K562 (cell line): ENCODE measurements around the gene ATP10B. TPM values are rescaled to one million over a fixed set of nuclear protein-coding genes. Genes with fewer than 3 reads are reported as not detected.

Experiments used
- ATAC-seq: fragments of 200-7000 bp; cut with Tn5 transposase; 3 replicates; pipeline ENCODE4 v1.9.1; 2020; ENCODE audit warnings: moderate library complexity
- BruUV-seq: library from RNA; stranded (reverse); fragments of 400-500 nt; replicated peaks from 2 replicates; lab custom pipeline; 2021; lab: Mats Ljungman, UMichigan
- CTCF ChIA-PET: fragments of 300-600 bp; formaldehyde crosslinking; extraction: SDS; loops from one replicate; lab custom pipeline; 2021; ENCODE audit warnings: low intra/inter-chr PET ratio; lab: Yijun Ruan, JAX
- POLR2A ChIA-PET: fragments of 300-600, 350-650 bp; sonication (Branson Sonifier 250); formaldehyde crosslinking; extraction: SDS; loops from one replicate; lab custom pipeline; 2021; ENCODE audit warnings: antibody characterized with exemption, inconsistent platforms; lab: Yijun Ruan, JAX
- DNase-seq, 4 experiments: peaks; one replicate each; pipeline versions ENCODE4 v3.0.0 to v3.0.0-alpha.2; 2011 to 2018; ENCODE audit warnings: low spot score in 3 of 4, mixed read lengths in 3 of 4; ENCODE audit errors: extremely low read depth in 1 of 4
- FAIRE-seq: peaks from 2 replicates; lab custom pipeline; 2011; peaks lifted over from hg19 to GRCh38; lab: Jason Lieb, UNC
- H2AFZ ChIP-seq: 2 replicates; pipeline ENCODE4 v1.6.0; 2011; ENCODE audit warnings: low read depth, low read length, control low read depth, inconsistent platforms
- H3K27ac ChIP-seq: fragments of 200-600 bp; 3 replicates; pipeline ENCODE4 v1.8.0; 2011; ENCODE audit warnings: low read depth, mild to moderate bottlenecking, control low read depth, inconsistent platforms, low read length, moderate library complexity, mixed read lengths; ENCODE audit errors: extremely low read depth
- H3K27me3 ChIP-seq, 2 experiments: fragments of 300-600 bp in 1 of 2; 2 replicates in 1 of 2; 3 replicates in 1 of 2; pipeline versions ENCODE4 v1.6.0 to v1.8.0; 2011; ENCODE audit warnings: inconsistent platforms in 2 of 2, low read length in 2 of 2, mild to moderate bottlenecking in 1 of 2, mixed read lengths in 1 of 2, moderate library complexity in 1 of 2; ENCODE audit not compliant: control insufficient read depth in 2 of 2, insufficient read depth in 2 of 2
- H3K36me3 ChIP-seq: fragments of 300-600 bp; 3 replicates; pipeline ENCODE4 v1.8.0; 2011; ENCODE audit warnings: mild to moderate bottlenecking, low read length, inconsistent platforms; ENCODE audit not compliant: control insufficient read depth, insufficient read depth
- H3K4me1 ChIP-seq, 2 experiments: fragments of 200-600 bp in 1 of 2; replicated peaks in 1 of 2; 2 replicates in 1 of 2; 3 replicates in 1 of 2; pipeline versions ENCODE4 v1.5.1 to v1.8.0; 2011; ENCODE audit warnings: inconsistent platforms in 2 of 2, low read length in 2 of 2, mild to moderate bottlenecking in 1 of 2, mixed read lengths in 1 of 2, moderate library complexity in 1 of 2; ENCODE audit not compliant: control insufficient read depth in 2 of 2, insufficient read depth in 2 of 2
- H3K4me2 ChIP-seq: 2 replicates; pipeline ENCODE4 v1.6.1; 2011; ENCODE audit warnings: low read length, control low read depth, inconsistent platforms, mixed read lengths; ENCODE audit not compliant: insufficient read depth
- H3K4me3 ChIP-seq: fragments of 200-600 bp; sonication (generic), shearing (Covaris generic); 2 replicates; pipeline ENCODE4 v1.5.1; 2016; ENCODE audit warnings: control low read depth, inconsistent platforms
- H3K79me2 ChIP-seq: fragments of 200-600 bp; 3 replicates; pipeline ENCODE4 v1.8.0; 2011; ENCODE audit warnings: low read length, inconsistent platforms; ENCODE audit not compliant: control insufficient read depth, insufficient read depth
- H3K9ac ChIP-seq, 2 experiments: 2 replicates each; pipeline versions ENCODE4 v1.6.0 to v1.6.1; 2011; ENCODE audit warnings: low read depth in 2 of 2, low read length in 2 of 2, control low read depth in 1 of 2, inconsistent platforms in 1 of 2, mild to moderate bottlenecking in 1 of 2, mixed read lengths in 1 of 2; ENCODE audit not compliant: insufficient read depth in 1 of 2
- H3K9me1 ChIP-seq: one replicate; pipeline ENCODE4 v1.6.0; 2011; ENCODE audit warnings: inconsistent platforms, mild to moderate bottlenecking, low read length, moderate library complexity; ENCODE audit not compliant: control insufficient read depth, insufficient read depth
- H3K9me3 ChIP-seq: replicated peaks from 2 replicates; pipeline ENCODE4 v1.5.1; 2011; ENCODE audit warnings: low read depth, low read length, inconsistent platforms; ENCODE audit not compliant: control insufficient read depth, insufficient read depth
- H4K20me1 ChIP-seq: replicated peaks from 2 replicates; pipeline ENCODE4 v1.6.1; 2011; ENCODE audit warnings: low read length, inconsistent platforms, mixed read lengths; ENCODE audit not compliant: control insufficient read depth, insufficient read depth
- ARNT ChIP-seq, 2 experiments: fragments of 450-650 bp; IDR thresholded peaks; 2 replicates each; pipeline ENCODE4 v1.6.1; 2016; ENCODE audit warnings: mild to moderate bottlenecking in 1 of 2
- ATF7 ChIP-seq: fragments of 450-650 bp; IDR thresholded peaks from 2 replicates; pipeline ENCODE4 v1.7.1; 2014; ENCODE audit warnings: mild to moderate bottlenecking, moderate library complexity
- CEBPB ChIP-seq: fragments of 450-650 bp; IDR thresholded peaks from 2 replicates; pipeline ENCODE4 v1.6.1; 2016; ENCODE audit warnings: missing genetic modification characterization, missing compliant biosample characterization
- CREB1 ChIP-seq, 2 experiments: sonication (generic) in 1 of 2; formaldehyde crosslinking in 1 of 2; IDR thresholded peaks; 2 replicates each; pipeline versions ENCODE4 v1.6.1 to v1.8.0; 2012 to 2022; ENCODE audit warnings: inconsistent platforms in 1 of 2, mild to moderate bottlenecking in 1 of 2, missing genetic modification reagents in 1 of 2, moderate library complexity in 1 of 2
- IFI16 ChIP-seq: fragments of 250-450 bp; sonication (Bioruptor Pico); IDR thresholded peaks from 2 replicates; pipeline ENCODE4 v2.1.2; 2022; ENCODE audit warnings: mild to moderate bottlenecking, inconsistent platforms
- NBN ChIP-seq: fragments of 450-650 bp; IDR thresholded peaks from 2 replicates; pipeline ENCODE4 v1.6.1; 2016; ENCODE audit warnings: low read depth, mild to moderate bottlenecking
- PTBP1 ChIP-seq: fragments of 200-400 bp; formaldehyde crosslinking; IDR thresholded peaks from 2 replicates; pipeline ENCODE4 v1.6.1; 2017; ENCODE audit warnings: low read depth, low read length
- SMARCB1 ChIP-seq: IDR thresholded peaks from 2 replicates; pipeline ENCODE4 v1.6.1; 2011; ENCODE audit warnings: improper control_type of control experiment, low read depth; ENCODE audit not compliant: insufficient read length
- SOX6 ChIP-seq: fragments of 450-650 bp; IDR thresholded peaks from 2 replicates; pipeline ENCODE4 v1.6.1; 2014; ENCODE audit warnings: mild to moderate bottlenecking
- THRAP3 ChIP-seq: fragments of 450-650 bp; IDR thresholded peaks from 2 replicates; pipeline ENCODE4 v1.6.1; 2016; ENCODE audit warnings: mild to moderate bottlenecking, inconsistent platforms, borderline replicate concordance
- WGBS: fragments of 100-300 bp; shearing (Covaris generic); methylation state at CpG from one replicate; pipeline ENCODE4 v1.1.6; 2016; ENCODE audit warnings: low coverage, mixed read lengths; ENCODE audit not compliant: insufficient coverage; ENCODE audit errors: missing lambda C conversion rate; 5-methylcytosine and 5-hydroxymethylcytosine counted together
- in situ Hi-C: fragments of 300-500 bp; cut with MboI; formaldehyde crosslinking; loops from 4 replicates; pipeline ENCODE4 v1.15.0; 2018; ENCODE audit warnings: inconsistent platforms, mixed read lengths
- intact Hi-C: fragments of 100-400 bp; cut with micrococcal nuclease; formaldehyde crosslinking; loops from 2 replicates; pipeline ENCODE4 v1.14.2; 2022
- polyA plus RNA-seq, 8 experiments: library from polyadenylated mRNA; depleted of rRNA in 4 of 8; stranded (reverse) in 5 of 8; unstranded in 3 of 8; fragments of >200 nt; fragmentation: Nextera tagmentation in 2 of 8; fragmentation: Illumina TruSeq in 1 of 8; extraction: Ambion mirVana in 2 of 8; extraction: Trizol in 1 of 8; gene quantifications; 2 replicates each; pipeline versions ENCODE4 v1.2.1 to v1.2.3, GENCODE V29; 2011 to 2014; ENCODE audit warnings: inconsistent platforms in 1 of 8, missing spikeins in 1 of 8
- total RNA-seq, 7 experiments: library from RNA; depleted of rRNA in 6 of 7; stranded (reverse); fragments of >200 nt in 6 of 7; fragmentation: Illumina TruSeq in 2 of 7; extraction: Trizol in 2 of 7; gene quantifications; 2 replicates each; pipeline versions ENCODE4 v1.2.1 to v1.2.3, GENCODE V29; 2011 to 2021; ENCODE audit warnings: low replicate concordance in 1 of 7
- TF ChIP-seq, protein P1 (sequence below): fragments of 450-650 bp; IDR thresholded peaks from 2 replicates; pipeline ENCODE4 v1.6.1; 2017; ENCODE audit warnings: antibody characterized with exemption
- TF ChIP-seq, protein P2 (sequence below): sonication (generic); formaldehyde crosslinking; IDR thresholded peaks from 2 replicates; pipeline ENCODE4 v1.8.0; 2022; ENCODE audit warnings: missing genetic modification reagents, mild to moderate bottlenecking, borderline replicate concordance
- TF ChIP-seq, protein P3 (sequence below): IDR thresholded peaks from 3 replicates; pipeline ENCODE4 v1.6.1; 2011; ENCODE audit warnings: borderline replicate concordance, mild to moderate bottlenecking, moderate library complexity; ENCODE audit not compliant: insufficient read length; ENCODE audit errors: extremely low read depth
- TF ChIP-seq, protein P4 (sequence below): fragments of 250-450 bp; sonication (Bioruptor Pico); IDR thresholded peaks from 2 replicates; pipeline ENCODE4 v1.8.0; 2021; ENCODE audit warnings: borderline replicate concordance, mild to moderate bottlenecking, moderate library complexity; ENCODE audit not compliant: poor library complexity, severe bottlenecking

Gene ATP10B
- total and polyA plus RNA-seq, 9 of the 15 experiments (the other 6 are each of a cell fraction or from before 2014, with no cell fraction given): 0.04 TPM; not detected in 8

DNA sequence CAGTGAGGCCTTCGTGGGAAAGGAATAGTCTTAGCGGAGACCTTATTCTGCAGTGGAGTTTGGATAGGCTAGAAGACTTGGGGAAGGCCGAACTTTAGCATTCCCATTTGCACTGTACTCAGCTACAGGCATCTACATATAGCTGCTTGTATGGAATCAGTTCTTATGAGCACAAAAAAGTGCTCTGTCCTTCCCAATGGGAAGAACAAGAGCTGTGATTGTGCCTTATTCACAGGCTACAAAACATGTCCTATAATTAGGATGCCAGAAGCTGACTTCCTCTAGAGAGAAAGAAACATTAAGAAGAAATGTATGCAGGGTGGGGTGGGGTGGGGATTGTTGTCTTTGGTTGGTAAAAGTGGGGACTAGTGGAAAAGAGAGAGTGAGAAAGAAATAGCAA lies 154.7 kb downstream of the ATP10B start (continued):
- no peak for TF ChIP-seq ATF7
- TF ChIP-seq PTBP1: no peak
- TF ChIP-seq THRAP3: no peak
- TF ChIP-seq ARNT (IDR thresholded peaks at IDR 0.05): no peak
- no peak for TF ChIP-seq SMARCB1

DNA sequence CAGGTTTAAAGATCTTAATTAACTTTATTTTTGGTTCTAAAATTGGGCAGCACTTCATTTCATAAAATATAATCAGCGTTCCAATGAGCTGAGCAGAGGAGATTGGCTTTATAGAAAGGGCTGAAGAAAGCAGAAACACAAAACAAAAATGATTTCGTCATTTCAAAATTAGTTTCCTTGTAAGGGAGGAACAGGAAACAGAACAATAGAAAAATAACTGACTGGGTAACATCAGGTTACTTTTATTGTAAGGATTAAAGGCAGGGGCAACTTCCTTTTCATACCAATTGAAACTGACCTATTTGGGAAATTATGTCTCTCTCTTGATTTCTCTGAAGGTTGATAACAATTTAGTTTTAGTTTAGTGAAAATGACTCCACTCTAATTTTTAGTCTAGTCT lies 157.1 kb downstream of the ATP10B start:
- in situ Hi-C loops: no loop called here
- Histone ChIP-seq H3K9me1 (no peaks in the 10 kb centered on the region), H3K36me3 (no peaks in the 10 kb centered on the region), H3K27me3 (no peaks in the 10 kb centered on the region), H3K4me1 (no peaks in the 10 kb centered on the region), H2AFZ (no peak overlapping the region), H3K9ac (no peak overlapping the region), H3K27ac (no peak overlapping the region), H3K4me2 (no peak overlapping the region), H3K79me2 (no peaks in the 10 kb centered on the region), H3K4me3 (no peak overlapping the region), H3K9me3 (no peaks in the 10 kb centered on the region), H4K20me1 (no peaks in the 10 kb centered on the region)
- ChIA-PET POLR2A (no interaction called here), CTCF (no interaction called here)
- 0% methylated on average over 2 of the region's 2 CpGs for WGBS
- no peak for FAIRE-seq
- DNase-seq: no peak
- intact Hi-C loops: no loop called here
- BruUV-seq: no TSS peak
- ATAC-seq: no peak
- TF ChIP-seq, protein P1, sequence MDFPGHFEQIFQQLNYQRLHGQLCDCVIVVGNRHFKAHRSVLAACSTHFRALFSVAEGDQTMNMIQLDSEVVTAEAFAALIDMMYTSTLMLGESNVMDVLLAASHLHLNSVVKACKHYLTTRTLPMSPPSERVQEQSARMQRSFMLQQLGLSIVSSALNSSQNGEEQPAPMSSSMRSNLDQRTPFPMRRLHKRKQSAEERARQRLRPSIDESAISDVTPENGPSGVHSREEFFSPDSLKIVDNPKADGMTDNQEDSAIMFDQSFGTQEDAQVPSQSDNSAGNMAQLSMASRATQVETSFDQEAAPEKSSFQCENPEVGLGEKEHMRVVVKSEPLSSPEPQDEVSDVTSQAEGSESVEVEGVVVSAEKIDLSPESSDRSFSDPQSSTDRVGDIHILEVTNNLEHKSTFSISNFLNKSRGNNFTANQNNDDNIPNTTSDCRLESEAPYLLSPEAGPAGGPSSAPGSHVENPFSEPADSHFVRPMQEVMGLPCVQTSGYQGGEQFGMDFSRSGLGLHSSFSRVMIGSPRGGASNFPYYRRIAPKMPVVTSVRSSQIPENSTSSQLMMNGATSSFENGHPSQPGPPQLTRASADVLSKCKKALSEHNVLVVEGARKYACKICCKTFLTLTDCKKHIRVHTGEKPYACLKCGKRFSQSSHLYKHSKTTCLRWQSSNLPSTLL: no peak
- TF ChIP-seq NBN (no peak), CEBPB (tag) (no peak), IFI16 (CRISPR knock-in tag) (no peak), SOX6 (no peak), CREB1 (IDR thresholded peaks at IDR 0.05) (no peak), CREB1 (CRISPR knock-in tag; IDR thresholded peaks at IDR 0.05) (no peak)
- TF ChIP-seq, protein P2, sequence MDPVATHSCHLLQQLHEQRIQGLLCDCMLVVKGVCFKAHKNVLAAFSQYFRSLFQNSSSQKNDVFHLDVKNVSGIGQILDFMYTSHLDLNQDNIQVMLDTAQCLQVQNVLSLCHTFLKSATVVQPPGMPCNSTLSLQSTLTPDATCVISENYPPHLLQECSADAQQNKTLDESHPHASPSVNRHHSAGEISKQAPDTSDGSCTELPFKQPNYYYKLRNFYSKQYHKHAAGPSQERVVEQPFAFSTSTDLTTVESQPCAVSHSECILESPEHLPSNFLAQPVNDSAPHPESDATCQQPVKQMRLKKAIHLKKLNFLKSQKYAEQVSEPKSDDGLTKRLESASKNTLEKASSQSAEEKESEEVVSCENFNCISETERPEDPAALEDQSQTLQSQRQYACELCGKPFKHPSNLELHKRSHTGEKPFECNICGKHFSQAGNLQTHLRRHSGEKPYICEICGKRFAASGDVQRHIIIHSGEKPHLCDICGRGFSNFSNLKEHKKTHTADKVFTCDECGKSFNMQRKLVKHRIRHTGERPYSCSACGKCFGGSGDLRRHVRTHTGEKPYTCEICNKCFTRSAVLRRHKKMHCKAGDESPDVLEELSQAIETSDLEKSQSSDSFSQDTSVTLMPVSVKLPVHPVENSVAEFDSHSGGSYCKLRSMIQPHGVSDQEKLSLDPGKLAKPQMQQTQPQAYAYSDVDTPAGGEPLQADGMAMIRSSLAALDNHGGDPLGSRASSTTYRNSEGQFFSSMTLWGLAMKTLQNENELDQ: no peak
- TF ChIP-seq, protein P3, sequence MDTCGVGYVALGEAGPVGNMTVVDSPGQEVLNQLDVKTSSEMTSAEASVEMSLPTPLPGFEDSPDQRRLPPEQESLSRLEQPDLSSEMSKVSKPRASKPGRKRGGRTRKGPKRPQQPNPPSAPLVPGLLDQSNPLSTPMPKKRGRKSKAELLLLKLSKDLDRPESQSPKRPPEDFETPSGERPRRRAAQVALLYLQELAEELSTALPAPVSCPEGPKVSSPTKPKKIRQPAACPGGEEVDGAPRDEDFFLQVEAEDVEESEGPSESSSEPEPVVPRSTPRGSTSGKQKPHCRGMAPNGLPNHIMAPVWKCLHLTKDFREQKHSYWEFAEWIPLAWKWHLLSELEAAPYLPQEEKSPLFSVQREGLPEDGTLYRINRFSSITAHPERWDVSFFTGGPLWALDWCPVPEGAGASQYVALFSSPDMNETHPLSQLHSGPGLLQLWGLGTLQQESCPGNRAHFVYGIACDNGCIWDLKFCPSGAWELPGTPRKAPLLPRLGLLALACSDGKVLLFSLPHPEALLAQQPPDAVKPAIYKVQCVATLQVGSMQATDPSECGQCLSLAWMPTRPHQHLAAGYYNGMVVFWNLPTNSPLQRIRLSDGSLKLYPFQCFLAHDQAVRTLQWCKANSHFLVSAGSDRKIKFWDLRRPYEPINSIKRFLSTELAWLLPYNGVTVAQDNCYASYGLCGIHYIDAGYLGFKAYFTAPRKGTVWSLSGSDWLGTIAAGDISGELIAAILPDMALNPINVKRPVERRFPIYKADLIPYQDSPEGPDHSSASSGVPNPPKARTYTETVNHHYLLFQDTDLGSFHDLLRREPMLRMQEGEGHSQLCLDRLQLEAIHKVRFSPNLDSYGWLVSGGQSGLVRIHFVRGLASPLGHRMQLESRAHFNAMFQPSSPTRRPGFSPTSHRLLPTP: no peak
- TF ChIP-seq, protein P4, sequence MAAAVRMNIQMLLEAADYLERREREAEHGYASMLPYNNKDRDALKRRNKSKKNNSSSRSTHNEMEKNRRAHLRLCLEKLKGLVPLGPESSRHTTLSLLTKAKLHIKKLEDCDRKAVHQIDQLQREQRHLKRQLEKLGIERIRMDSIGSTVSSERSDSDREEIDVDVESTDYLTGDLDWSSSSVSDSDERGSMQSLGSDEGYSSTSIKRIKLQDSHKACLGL: no peak
